PC-3 (cell line): ENCODE results near the gene TERB1. TPM values are rescaled to one million over a fixed set of nuclear protein-coding genes. Genes with fewer than 3 reads are reported as not detected.

Experiments used
- ATAC-seq: fragments of 200-7000 bp; cut with Tn5 transposase; 2 replicates; pipeline ENCODE4 v1.9.1; 2020; ENCODE audit warnings: mild to moderate bottlenecking, moderate library complexity
- BruUV-seq: library from RNA; stranded (reverse); fragments of 400-500 nt; replicated peaks from 2 replicates; lab custom pipeline; 2021; lab: Mats Ljungman, UMichigan
- CTCF ChIA-PET: fragments of 300-600 bp; sonication (Branson Sonifier 250); formaldehyde crosslinking; loops from one replicate; lab custom pipeline; 2022; ENCODE audit warnings: antibody characterized with exemption; lab: Charles Lee
- POLR2A ChIA-PET: fragments of 300-600 bp; sonication (Branson Sonifier 250); formaldehyde crosslinking; loops from one replicate; lab custom pipeline; 2022; ENCODE audit warnings: antibody characterized with exemption; ENCODE audit not compliant: unreplicated experiment; lab: Charles Lee
- DNase-seq: peaks from one replicate; pipeline ENCODE4 v3.0.0-alpha.2; 2015
- H2AFZ ChIP-seq: fragments of 300-600 bp; sonication (generic); 2 replicates; pipeline ENCODE4 v1.6.0; 2016; ENCODE audit warnings: antibody characterized with exemption, low read length
- H3F3A ChIP-seq: fragments of 300-600 bp; sonication (generic); one replicate; pipeline ENCODE4 v1.6.0; 2017; ENCODE audit warnings: antibody characterized with exemption, low read length, control low read depth, mild to moderate bottlenecking; ENCODE audit not compliant: unreplicated experiment
- H3K27ac ChIP-seq: fragments of 300-600 bp; sonication (generic); 2 replicates; pipeline ENCODE4 v1.5.1; 2016; ENCODE audit warnings: mild to moderate bottlenecking, low read length
- H3K27me3 ChIP-seq: fragments of 300-600 bp; sonication (generic); 2 replicates; pipeline ENCODE4 v1.6.1; 2016; ENCODE audit warnings: low read length, mixed read lengths
- H3K36me3 ChIP-seq: fragments of 300-600 bp; sonication (generic); 2 replicates; pipeline ENCODE4 v1.6.1; 2016; ENCODE audit warnings: low read depth, mixed run types, low read length, mixed read lengths
- H3K4me1 ChIP-seq: fragments of 300-600 bp; sonication (generic); 2 replicates; pipeline ENCODE4 v1.5.1; 2016; ENCODE audit warnings: low read length; ENCODE audit not compliant: insufficient read depth
- H3K4me2 ChIP-seq: fragments of 300-600 bp; sonication (generic); 2 replicates; pipeline ENCODE4 v1.6.0; 2016; ENCODE audit warnings: low read length
- H3K4me3 ChIP-seq: fragments of 300-600 bp; sonication (generic); 2 replicates; pipeline ENCODE4 v1.5.1; 2016; ENCODE audit warnings: mild to moderate bottlenecking, low read length, mixed read lengths
- H3K79me2 ChIP-seq: fragments of 300-600 bp; sonication (generic); 2 replicates; pipeline ENCODE4 v1.6.1; 2017; ENCODE audit warnings: low read length, mixed read lengths
- H3K9ac ChIP-seq: fragments of 300-600 bp; sonication (generic); 2 replicates; pipeline ENCODE4 v1.6.0; 2016; ENCODE audit warnings: mild to moderate bottlenecking, low read length
- H3K9me2 ChIP-seq: fragments of 300-600 bp; sonication (generic); replicated peaks from 2 replicates; pipeline ENCODE4 v1.6.1; 2016; ENCODE audit warnings: mixed run types, low read length, mixed read lengths
- H3K9me3 ChIP-seq: fragments of 300-600 bp; sonication (generic); 2 replicates; pipeline ENCODE4 v1.6.1; 2016; ENCODE audit warnings: low read length, mixed read lengths
- H4K20me1 ChIP-seq: fragments of 300-600 bp; sonication (generic); 2 replicates; pipeline ENCODE4 v1.6.1; 2016; ENCODE audit warnings: low read length, mixed read lengths
- CTCF ChIP-seq: fragments of 300-600 bp; sonication (generic); conservative IDR thresholded peaks from 2 replicates; pipeline ENCODE4 v1.5.1; 2017; ENCODE audit warnings: antibody characterized with exemption, low read depth, mild to moderate bottlenecking, low read length
- EZH2 ChIP-seq: fragments of 300-600 bp; sonication (generic); IDR thresholded peaks from one replicate; pipeline ENCODE4 v1.6.1; 2017; ENCODE audit warnings: antibody characterized with exemption, mild to moderate bottlenecking, low read length; ENCODE audit not compliant: unreplicated experiment
- EZH2phosphoT487 ChIP-seq: fragments of 300-600 bp; sonication (generic); IDR thresholded peaks from 2 replicates; pipeline ENCODE4 v1.6.1; 2018; ENCODE audit warnings: mild to moderate bottlenecking, antibody characterized with exemption, low read length, borderline replicate concordance
- intact Hi-C: fragments of 100-400 bp; cut with micrococcal nuclease; formaldehyde crosslinking; loops from 2 replicates; pipeline ENCODE4 v1.9.0; 2023
- total RNA-seq: library from RNA; depleted of rRNA; stranded (reverse); fragments of >200 nt; gene quantifications from 2 replicates; pipeline ENCODE4 v1.2.3, GENCODE V29; 2014

The TERB1 gene
- total RNA-seq, 1 experiment from 2014 or later = not detected

- Histone ChIP-seq H4K20me1 (no peaks in the 10 kb centered on the region), H3K9ac (no peak overlapping the region), H3F3A (no peaks in the 10 kb centered on the region), H3K27me3 (no peaks in the 10 kb centered on the region), H3K9me3 (no peaks in the 10 kb centered on the region), H2AFZ (no peak overlapping the region), H3K9me2 (no peaks in the 10 kb centered on the region), H3K27ac (no peak overlapping the region), H3K4me2 (no peak overlapping the region), H3K79me2 (no peaks in the 10 kb centered on the region), H3K4me1 (no peaks in the 10 kb centered on the region), H3K36me3 (peaks cover 19% of the 10 kb centered on the region), H3K4me3 (no peak overlapping the region)
- ATAC-seq (no peak), DNase-seq (no peak)
- intact Hi-C loops = no loop called here
- ChIA-PET CTCF (no interaction called here), POLR2A (no interaction called here)
- no TSS peak for BruUV-seq
- TF ChIP-seq EZH2phosphoT487 = no peak
- no peak for TF ChIP-seq EZH2
- TF ChIP-seq CTCF = no peak
Measured at GRCh38 chr16:66809765-66810164, 8.4 kb upstream of the TERB1 start.

GRCh38 chr16:66802159-66802558, 775 bp upstream of the TERB1 start:
- H3K9ac ChIP-seq = no peak overlapping the region
- H3K9me3 ChIP-seq = no peaks in the 10 kb centered on the region
- POLR2A ChIA-PET = no interaction called here
- intact Hi-C loops = no loop called here
- CTCF ChIA-PET = no interaction called here
- ATAC-seq = no peak
- no peak for TF ChIP-seq CTCF
- TF ChIP-seq EZH2phosphoT487 = no peak
- no peak for TF ChIP-seq EZH2
- no peaks in the 10 kb centered on the region for H3K9me2 ChIP-seq
- no peaks in the 10 kb centered on the region for H3K27me3 ChIP-seq
- DNase-seq = no peak
- H3K36me3 ChIP-seq = peaks cover 20% of the 10 kb centered on the region
- H3F3A ChIP-seq = no peaks in the 10 kb centered on the region
- no peaks in the 10 kb centered on the region for H3K4me1 ChIP-seq
- H3K4me2 ChIP-seq = no peak overlapping the region
- no TSS peak for BruUV-seq
- no peak overlapping the region for H3K4me3 ChIP-seq
- H2AFZ ChIP-seq = no peak overlapping the region
- H3K27ac ChIP-seq = no peak overlapping the region
- H4K20me1 ChIP-seq = no peaks in the 10 kb centered on the region
- H3K79me2 ChIP-seq = no peaks in the 10 kb centered on the region

DNA sequence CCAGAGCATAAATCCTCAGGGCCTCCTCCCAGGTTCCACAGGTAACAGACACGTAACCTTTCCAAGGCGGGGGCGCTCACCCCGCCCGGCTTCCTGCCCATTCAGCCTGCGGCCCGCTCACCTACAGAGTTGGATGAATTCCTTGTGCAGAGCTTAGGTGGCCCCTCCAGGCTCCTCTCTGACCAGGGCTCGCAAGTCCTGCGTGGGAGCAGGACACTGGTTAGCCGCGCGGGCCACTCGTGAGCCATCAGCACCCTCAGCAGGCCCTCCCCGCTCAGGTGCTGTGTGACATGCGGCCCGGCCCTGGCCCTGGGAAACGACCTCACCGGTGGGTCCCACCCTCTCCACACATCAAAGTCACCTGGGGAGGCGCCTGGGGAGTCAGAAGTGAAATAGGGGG, 528 bp downstream of the TERB1 start:
- Histone ChIP-seq H3K4me1 (no peaks in the 10 kb centered on the region), H4K20me1 (no peaks in the 10 kb centered on the region), H3K79me2 (no peaks in the 10 kb centered on the region), H3K27me3 (no peaks in the 10 kb centered on the region), H3F3A (no peaks in the 10 kb centered on the region), H3K4me2 (no peak overlapping the region), H3K4me3 (no peak overlapping the region), H3K9ac (no peak overlapping the region), H2AFZ (no peak overlapping the region), H3K9me2 (no peaks in the 10 kb centered on the region), H3K9me3 (no peaks in the 10 kb centered on the region), H3K36me3 (peaks cover 19% of the 10 kb centered on the region), H3K27ac (no peak overlapping the region)
- DNase-seq = no peak
- BruUV-seq = no TSS peak
- TF ChIP-seq EZH2phosphoT487 (no peak), CTCF (no peak), EZH2 (no peak)
- ChIA-PET POLR2A (no interaction called here), CTCF (no interaction called here)
- ATAC-seq = no peak
- intact Hi-C loops = no loop called here
